H1 (cell line): ENCODE data around the gene FLRT2. TPM values are rescaled to one million over a fixed set of nuclear protein-coding genes. Genes with fewer than 3 reads are reported as not detected.

Experiments
- CTCF ChIA-PET: fragments of 300-600 bp; sonication (Branson Sonifier 250); formaldehyde crosslinking; loops from one replicate; lab custom pipeline; 2021; ENCODE audit not compliant: partially characterized antibody; lab: Charles Lee
- POLR2A ChIA-PET: fragments of 300-600 bp; sonication (Branson Sonifier 250); formaldehyde crosslinking; loops from one replicate; lab custom pipeline; 2021; ENCODE audit warnings: inconsistent platforms; ENCODE audit not compliant: partially characterized antibody; lab: Charles Lee
- DNase-seq, 2 experiments: peaks; one replicate each; pipeline versions ENCODE4 v3.0.0 to v3.0.0-alpha.2; 2010 to 2022; ENCODE audit warnings: low spot score in 2 of 2, low read depth in 1 of 2, mixed read lengths in 1 of 2
- FAIRE-seq: peaks from 2 replicates; lab custom pipeline; 2011; peaks lifted over from hg19 to GRCh38; lab: Jason Lieb, UNC
- H2AFZ ChIP-seq: 2 replicates; pipeline ENCODE4 v1.8.1; 2012; ENCODE audit warnings: low read length, inconsistent platforms
- H2AK5ac ChIP-seq: 2 replicates; pipeline ENCODE4 v1.6.1; 2013; ENCODE audit warnings: low read depth, low read length
- H2BK120ac ChIP-seq: replicated peaks from 2 replicates; pipeline ENCODE3; 2013; ENCODE audit warnings: low read depth, low read length, inconsistent platforms
- H2BK12ac ChIP-seq: 2 replicates; pipeline ENCODE4 v1.6.1; 2013; ENCODE audit warnings: low read depth, low read length
- H2BK15ac ChIP-seq: 2 replicates; pipeline ENCODE4 v1.6.1; 2013; ENCODE audit warnings: low read length
- H2BK20ac ChIP-seq: 2 replicates; pipeline ENCODE4 v1.6.1; 2013; ENCODE audit warnings: low read length
- H2BK5ac ChIP-seq: 2 replicates; pipeline ENCODE4 v1.6.1; 2013; ENCODE audit warnings: low read depth, low read length
- H3K14ac ChIP-seq: 2 replicates; pipeline ENCODE4 v1.6.1; 2013; ENCODE audit warnings: inconsistent platforms; ENCODE audit not compliant: insufficient read length
- H3K18ac ChIP-seq: 2 replicates; pipeline ENCODE4 v1.6.1; 2013; ENCODE audit warnings: low read length; ENCODE audit errors: extremely low read depth
- H3K23ac ChIP-seq: 2 replicates; pipeline ENCODE4 v1.6.1; 2013; ENCODE audit warnings: inconsistent platforms; ENCODE audit not compliant: insufficient read length
- H3K23me2 ChIP-seq: 2 replicates; pipeline ENCODE4 v1.6.1; 2013; ENCODE audit warnings: low read depth, low read length
- H3K27ac ChIP-seq: 2 replicates; pipeline ENCODE4 v1.6.1; 2011; ENCODE audit warnings: low read depth, low read length, inconsistent platforms
- H3K27me3 ChIP-seq, 4 experiments: replicated peaks in 1 of 4; 1 replicate in 1 of 4; 2 replicates in 3 of 4; pipeline versions ENCODE4 v1.6.1 to v1.8.1; 2011 to 2013; ENCODE audit warnings: low read length in 3 of 4, mild to moderate bottlenecking in 3 of 4, inconsistent platforms in 2 of 4, mixed read lengths in 2 of 4, moderate library complexity in 1 of 4; ENCODE audit not compliant: control insufficient read depth in 3 of 4, insufficient read depth in 3 of 4; ENCODE audit errors: extremely low read depth in 1 of 4
- H3K36me3 ChIP-seq, 4 experiments: 2 replicates each; pipeline versions ENCODE4 v1.6.1 to v1.8.1; 2011 to 2013; ENCODE audit warnings: mild to moderate bottlenecking in 4 of 4, low read length in 3 of 4, moderate library complexity in 2 of 4, control low read depth in 1 of 4, inconsistent platforms in 1 of 4; ENCODE audit not compliant: insufficient read depth in 4 of 4, control insufficient read depth in 2 of 4
- H3K4ac ChIP-seq: replicated peaks from 2 replicates; pipeline ENCODE3; 2013; ENCODE audit warnings: low read length, low read depth, mixed read lengths, inconsistent platforms; ENCODE audit not compliant: insufficient read length
- H3K4me1 ChIP-seq, 4 experiments: replicated peaks in 1 of 4; 1 replicate in 1 of 4; 2 replicates in 3 of 4; pipeline versions ENCODE4 v1.6.1 to v1.8.1; 2011 to 2013; ENCODE audit warnings: low read length in 3 of 4, inconsistent platforms in 2 of 4, mixed read lengths in 1 of 4; ENCODE audit not compliant: insufficient read depth in 4 of 4, control insufficient read depth in 3 of 4
- H3K4me2 ChIP-seq, 2 experiments: 2 replicates each; pipeline versions ENCODE4 v1.6.1 to v1.8.1; 2011 to 2013; ENCODE audit warnings: low read depth in 2 of 2, low read length in 2 of 2, control low read depth in 1 of 2, inconsistent platforms in 1 of 2, mild to moderate bottlenecking in 1 of 2; ENCODE audit not compliant: insufficient read depth in 1 of 2
- H3K4me3 ChIP-seq, 4 experiments: fragments of 200-600, 300-600 bp in 1 of 4; sonication (generic), shearing (Covaris generic), sonication (Bioruptor Twin) in 1 of 4; 2 replicates each; pipeline versions ENCODE4 v1.5.1 to v1.8.1; 2011 to 2016; ENCODE audit warnings: low read length in 4 of 4, low read depth in 3 of 4, control low read depth in 2 of 4, inconsistent platforms in 2 of 4, mild to moderate bottlenecking in 2 of 4, mixed read lengths in 1 of 4, moderate library complexity in 1 of 4; ENCODE audit not compliant: insufficient read depth in 2 of 4; ENCODE audit errors: extremely low read depth in 1 of 4
- H3K56ac ChIP-seq: replicated peaks from 2 replicates; pipeline ENCODE3; 2013; ENCODE audit warnings: low read depth, mild to moderate bottlenecking, mixed read lengths, low read length, inconsistent platforms; ENCODE audit not compliant: insufficient read length
- H3K79me1 ChIP-seq: 2 replicates; pipeline ENCODE4 v1.6.1; 2013; ENCODE audit warnings: low read depth, low read length, control low read depth
- H3K79me2 ChIP-seq, 2 experiments: 2 replicates each; pipeline versions ENCODE4 v1.6.1 to v1.8.1; 2012 to 2013; ENCODE audit warnings: low read length in 2 of 2, mild to moderate bottlenecking in 2 of 2, inconsistent platforms in 1 of 2; ENCODE audit not compliant: insufficient read depth in 2 of 2, control insufficient read depth in 1 of 2
- H3K9ac ChIP-seq, 4 experiments: replicated peaks in 1 of 4; 1 replicate in 1 of 4; 2 replicates in 3 of 4; pipeline versions ENCODE4 v1.6.1 to v1.8.1; 2011 to 2013; ENCODE audit warnings: low read depth in 3 of 4, low read length in 3 of 4, control low read depth in 2 of 4, mild to moderate bottlenecking in 2 of 4, moderate library complexity in 2 of 4, inconsistent platforms in 1 of 4; ENCODE audit errors: extremely low read depth in 1 of 4
- H3K9me3 ChIP-seq, 2 experiments: 2 replicates each; pipeline versions ENCODE4 v1.6.1 to v1.8.1; 2012 to 2013; ENCODE audit warnings: mild to moderate bottlenecking in 2 of 2, moderate library complexity in 2 of 2, control low read depth in 1 of 2, inconsistent platforms in 1 of 2, low read depth in 1 of 2, low read length in 1 of 2, mixed read lengths in 1 of 2; ENCODE audit not compliant: insufficient read depth in 2 of 2
- H4K20me1 ChIP-seq, 2 experiments: replicated peaks in 1 of 2; 2 replicates each; pipeline versions ENCODE3 to v1.8.1; 2011 to 2013; ENCODE audit warnings: inconsistent platforms in 2 of 2, low read length in 2 of 2, mild to moderate bottlenecking in 1 of 2; ENCODE audit not compliant: insufficient read depth in 2 of 2, control insufficient read depth in 1 of 2
- H4K5ac ChIP-seq: 2 replicates; pipeline ENCODE4 v1.6.1; 2013; ENCODE audit warnings: low read length, low read depth, mixed read lengths, inconsistent platforms; ENCODE audit not compliant: insufficient read length
- H4K8ac ChIP-seq: 2 replicates; pipeline ENCODE4 v1.8.0; 2013; ENCODE audit warnings: mild to moderate bottlenecking, moderate library complexity, low read length, inconsistent platforms; ENCODE audit not compliant: insufficient read depth; ENCODE audit errors: extremely low read depth
- H4K91ac ChIP-seq: replicated peaks from 2 replicates; pipeline ENCODE3; 2013; ENCODE audit warnings: low read length, mixed read lengths, inconsistent platforms; ENCODE audit not compliant: insufficient read length
- ATF2 ChIP-seq: IDR thresholded peaks from 2 replicates; pipeline ENCODE4 v1.6.1; 2012; ENCODE audit warnings: low read length, inconsistent platforms
- GABPA ChIP-seq: IDR thresholded peaks from 2 replicates; pipeline ENCODE4 v1.6.1; 2011; ENCODE audit warnings: mild to moderate bottlenecking, low read length, moderate library complexity, borderline replicate concordance; ENCODE audit not compliant: insufficient read depth
- HDAC2 ChIP-seq, 2 experiments: fragments of 300-600 bp in 1 of 2; sonication (generic) in 1 of 2; IDR thresholded peaks; 2 replicates each; pipeline ENCODE4 v1.6.1; 2011 to 2012; ENCODE audit warnings: low read depth in 2 of 2, low read length in 2 of 2, mild to moderate bottlenecking in 2 of 2, moderate library complexity in 2 of 2, borderline replicate concordance in 1 of 2, inconsistent platforms in 1 of 2
- SAP30 ChIP-seq: fragments of 300-600 bp; sonication (generic); IDR thresholded peaks from 2 replicates; pipeline ENCODE4 v1.7.1; 2012; ENCODE audit warnings: low read length, moderate library complexity, mild to moderate bottlenecking, inconsistent platforms; ENCODE audit not compliant: insufficient read depth, insufficient replicate concordance
- SIN3A ChIP-seq, 2 experiments: IDR thresholded peaks in 1 of 2; conservative IDR thresholded peaks in 1 of 2; 2 replicates each; pipeline ENCODE4 v1.6.1; 2011 to 2012; ENCODE audit warnings: low read length in 2 of 2, improper control_type of control experiment in 1 of 2, low read depth in 1 of 2, mild to moderate bottlenecking in 1 of 2
- SP2 ChIP-seq: IDR thresholded peaks from 2 replicates; pipeline ENCODE4 v1.6.1; 2012; ENCODE audit warnings: mild to moderate bottlenecking, low read length, inconsistent platforms
- SRF ChIP-seq: IDR thresholded peaks from 2 replicates; pipeline ENCODE4 v1.6.1; 2011; ENCODE audit warnings: mild to moderate bottlenecking, low read depth, low read length, moderate library complexity
- TAF7 ChIP-seq: optimal IDR thresholded peaks from 2 replicates; pipeline ENCODE3; 2011; ENCODE audit warnings: low read depth, mild to moderate bottlenecking, inconsistent platforms, low read length, moderate library complexity, borderline replicate concordance
- TCF12 ChIP-seq: IDR thresholded peaks from 2 replicates; pipeline ENCODE4 v1.6.1; 2011; ENCODE audit warnings: low read depth, mild to moderate bottlenecking, low read length
- WGBS, 2 experiments: shearing (Covaris generic) in 1 of 2; methylation state at CpG; one replicate each; pipeline versions ENCODE4 v1.1.6 to v1.1.7; 2013 to 2015; ENCODE audit warnings: low lambda C conversion rate in 2 of 2, mixed read lengths in 2 of 2, inconsistent platforms in 1 of 2, low coverage in 1 of 2, missing lambda C conversion rate in 1 of 2; ENCODE audit not compliant: insufficient replicate concordance in 2 of 2, insufficient coverage in 1 of 2, insufficient read length in 1 of 2; ENCODE audit errors: extremely low coverage in 1 of 2, missing lambda C conversion rate in 1 of 2; 5-methylcytosine and 5-hydroxymethylcytosine counted together
- polyA plus RNA-seq, 7 experiments: library from polyadenylated mRNA; depleted of rRNA in 3 of 7; stranded (reverse) in 5 of 7; unstranded in 2 of 7; fragments of >200 nt in 5 of 7; fragments of 200-250 nt in 2 of 7; gene quantifications; 1 replicate in 5 of 7; 2 replicates in 1 of 7; 4 replicates in 1 of 7; pipeline versions ENCODE4 v1.2.1 to v1.2.3, GENCODE V29; 2011 to 2013; ENCODE audit warnings: missing spikeins in 2 of 7, mixed read lengths in 2 of 7
- total RNA-seq: library from RNA; stranded (reverse); fragmentation: NEBNext Ultra II Directional; extraction: Animal tissue kit (Norgen Biotek cat#: 25700); gene quantifications from 2 replicates; pipeline ENCODE4 v1.2.1, GENCODE V29; 2021

The FLRT2 gene
- total and polyA plus RNA-seq, 2 of the 8 experiments (the other 6 are each of a cell fraction or from before 2014, with no cell fraction given) = 2.4 to 6.9 TPM

DNA sequence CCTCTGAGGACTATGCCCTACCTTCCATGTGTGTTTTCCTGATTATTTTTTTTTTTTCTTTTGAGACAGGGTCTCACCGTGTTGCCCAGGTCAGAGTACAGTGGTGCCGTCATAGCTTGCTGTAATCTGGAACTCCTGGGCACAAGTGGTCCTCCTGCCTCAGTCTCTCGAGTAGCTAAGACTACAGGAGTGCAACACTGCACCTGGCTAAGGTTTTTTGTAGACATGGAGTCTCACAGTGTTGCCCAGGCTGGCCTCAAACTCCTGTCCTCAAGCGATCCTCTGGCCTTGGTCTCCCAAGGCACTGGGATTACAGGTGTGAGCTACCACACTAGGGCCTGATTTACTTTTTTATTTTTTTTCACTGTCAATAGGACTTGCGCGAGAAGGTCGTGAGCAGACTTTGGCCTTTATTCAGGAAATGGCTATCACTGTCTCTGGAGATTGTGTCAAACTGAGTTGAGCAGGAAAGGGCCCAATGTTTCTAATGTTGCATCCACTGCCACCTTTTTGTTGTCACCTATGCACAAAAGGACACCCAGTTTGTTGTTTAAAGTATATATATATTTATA, 47.7 kb downstream of the FLRT2 start:
- WGBS, 2 experiments = 88% methylated on average over 7 of the region's 7 CpGs; no CpG with 5 or more reads in 1 of the 2 experiments
- Histone ChIP-seq H2BK5ac (no peak overlapping the region), H3K36me3 (no peaks in the 10 kb centered on the region), H3K9me3 (no peaks in the 10 kb centered on the region), H2BK15ac (no peak overlapping the region; the same call in 1 of the 2 replicates), H3K18ac (no peak overlapping the region), H2BK120ac (no peak overlapping the region), H3K27me3 (peaks cover 0 to 2% (median 0%) of the 10 kb centered on the region in 4 experiments; a peak in 1 of 7 replicates), H4K5ac (no peak overlapping the region), H3K4me3 (no peak overlapping the region), H3K4me2 (no peak overlapping the region), H2AK5ac (no peak overlapping the region), H4K20me1 (no peaks in the 10 kb centered on the region), H3K4me1 (peaks cover 3 to 17% (median 10%) of the 10 kb centered on the region in 4 experiments; a peak in 4 of 7 replicates), H3K79me2 (no peaks in the 10 kb centered on the region), H3K27ac (no peak overlapping the region), H2BK20ac (peak overlapping the region; percentile 73; the same call in 1 of the 2 replicates), H3K79me1 (no peaks in the 10 kb centered on the region), H3K56ac (no peak overlapping the region), H3K9ac (no peak overlapping the region), H3K23ac (no peak overlapping the region), H4K8ac (no peak overlapping the region), H3K14ac (no peak overlapping the region), H4K91ac (no peak overlapping the region), H3K4ac (no peak overlapping the region), H2AFZ (no peak overlapping the region), H3K23me2 (no peaks in the 10 kb centered on the region; the same call in 1 of the 2 replicates), H2BK12ac (peak overlapping the region; percentile 46; the same call in 1 of the 2 replicates)
- FAIRE-seq = no peak
- POLR2A ChIA-PET = interaction anchor here (0.6 kb wide), 1 partner anchor 47 kb away, joined by 3 read pairs; no protein-coding TSS in a partner anchor
- CTCF ChIA-PET = interaction anchor here (1.9 kb wide), 1 partner anchor 35 kb away, joined by 6 read pairs; no protein-coding TSS in a partner anchor
- DNase-seq = no peak
- TF ChIP-seq SAP30 = no peak
- TF ChIP-seq SRF = no peak
- TF ChIP-seq GABPA = no peak
- TF ChIP-seq ATF2 = no peak
- no peak for TF ChIP-seq HDAC2 (IDR thresholded peaks at IDR 0.05; ENCODE audit: borderline replicate concordance in 1 of 2, low read depth in 2 of 2, low read length in 2 of 2)
- no peak for TF ChIP-seq SIN3A (conservative IDR thresholded peaks at IDR 0.05 in 1 of 2, IDR thresholded peaks at IDR 0.05 in 1 of 2; ENCODE audit: low read depth in 1 of 2, low read length in 2 of 2)
- no peak for TF ChIP-seq TAF7
- TF ChIP-seq TCF12 = no peak
- TF ChIP-seq SP2 = no peak
